DND-41 (cell line): ENCODE results near the gene KRTCAP3.

ENCODE experiments used
- ATAC-seq: fragments of 200-7000 bp; cut with Tn5 transposase; 3 replicates; pipeline ENCODE4 v1.9.1; 2021; ENCODE audit warnings: low read depth; ENCODE audit not compliant: insufficient read depth
- DNase-seq: peaks from one replicate; pipeline ENCODE4 v3.0.0-alpha.2; 2020
- H2AFZ ChIP-seq: 2 replicates; pipeline ENCODE4 v1.6.0; 2012; ENCODE audit warnings: low read depth, low read length
- H3K27ac ChIP-seq: 2 replicates; pipeline ENCODE4 v1.5.1; 2012; ENCODE audit warnings: low read length, inconsistent platforms
- H3K27me3 ChIP-seq: fragments of 200-600 bp; sonication (generic); 2 replicates; pipeline ENCODE4 v1.6.0; 2012; ENCODE audit warnings: low read length, mild to moderate bottlenecking, inconsistent platforms; ENCODE audit not compliant: insufficient read depth, poor library complexity
- H3K36me3 ChIP-seq: 2 replicates; pipeline ENCODE4 v1.5.1; 2012; ENCODE audit warnings: low read length, inconsistent platforms; ENCODE audit not compliant: insufficient read depth
- H3K4me1 ChIP-seq: 2 replicates; pipeline ENCODE4 v1.5.1; 2012; ENCODE audit warnings: mild to moderate bottlenecking, low read length; ENCODE audit not compliant: insufficient read depth
- H3K4me2 ChIP-seq: 2 replicates; pipeline ENCODE4 v1.6.0; 2012; ENCODE audit warnings: mild to moderate bottlenecking, moderate library complexity, low read length, inconsistent platforms; ENCODE audit not compliant: insufficient read depth
- H3K4me3 ChIP-seq, 2 experiments: fragments of 200-600 bp in 1 of 2; shearing (Covaris generic) in 1 of 2; 2 replicates each; pipeline ENCODE4 v1.5.1; 2012 to 2016; ENCODE audit warnings: inconsistent platforms in 2 of 2, low read length in 2 of 2, mild to moderate bottlenecking in 2 of 2, low read depth in 1 of 2, moderate library complexity in 1 of 2
- H3K79me2 ChIP-seq: 2 replicates; pipeline ENCODE4 v1.6.0; 2012; ENCODE audit warnings: low read length, inconsistent platforms; ENCODE audit not compliant: insufficient read depth
- H3K9ac ChIP-seq: 2 replicates; pipeline ENCODE4 v1.6.0; 2012; ENCODE audit warnings: low read depth, mild to moderate bottlenecking, inconsistent platforms, low read length, moderate library complexity
- H3K9me3 ChIP-seq: 2 replicates; pipeline ENCODE4 v1.5.1; 2012; ENCODE audit warnings: low read length, moderate library complexity, mild to moderate bottlenecking, inconsistent platforms; ENCODE audit not compliant: insufficient read depth, severe bottlenecking
- H4K20me1 ChIP-seq: 2 replicates; pipeline ENCODE4 v1.6.0; 2012; ENCODE audit warnings: low read length; ENCODE audit not compliant: insufficient read depth
- EZH2 ChIP-seq: IDR thresholded peaks from 3 replicates; pipeline ENCODE4 v1.6.1; 2012; ENCODE audit warnings: borderline replicate concordance, low read depth, mild to moderate bottlenecking, moderate library complexity, low read length, inconsistent platforms; ENCODE audit not compliant: severe bottlenecking
- TF ChIP-seq, protein P1 (sequence below): IDR thresholded peaks from 2 replicates; pipeline ENCODE4 v1.5.1; 2012; ENCODE audit warnings: borderline replicate concordance, low read length, moderate library complexity, mild to moderate bottlenecking; ENCODE audit not compliant: poor library complexity, severe bottlenecking; ENCODE audit errors: extremely low read depth

Gene KRTCAP3

DNA sequence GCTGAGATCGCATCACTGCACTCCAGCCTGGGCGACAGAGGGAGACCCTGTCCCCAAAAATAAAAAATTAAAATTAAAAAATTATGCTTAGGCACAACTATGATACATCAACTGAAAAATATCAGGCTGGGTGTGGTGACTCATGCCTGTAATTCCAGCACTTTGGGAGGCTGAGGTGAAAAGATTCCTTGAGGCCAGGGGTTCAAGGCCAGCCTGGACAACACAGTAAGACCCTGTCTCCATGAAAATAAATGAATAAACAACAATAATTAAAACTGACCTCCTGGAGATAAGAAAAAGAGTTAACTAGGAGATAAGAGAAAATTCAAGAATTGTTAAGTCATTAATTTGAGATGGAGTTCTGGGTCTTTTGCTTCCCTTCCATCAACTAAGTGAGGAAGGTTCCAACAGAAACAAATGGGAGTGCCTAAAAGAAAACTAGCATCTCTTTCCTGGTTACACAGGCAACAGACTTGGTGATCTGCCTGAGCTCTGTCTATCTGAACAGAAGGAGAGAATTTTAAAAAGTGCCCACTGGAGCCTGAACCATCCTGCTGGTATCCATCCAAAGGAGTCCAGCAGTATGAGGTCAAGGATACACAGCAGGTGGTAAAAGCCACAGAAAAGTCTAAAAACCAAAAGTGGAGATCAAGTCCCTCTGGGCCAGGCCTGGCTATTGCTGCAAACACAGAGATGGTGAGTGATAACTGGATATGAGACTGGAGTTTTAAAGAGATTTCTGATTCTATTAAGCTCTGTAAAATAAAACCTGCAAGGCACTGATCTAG lies 41.6 kb upstream of the KRTCAP3 start:
- TF ChIP-seq EZH2 = no peak
- TF ChIP-seq, protein P1, sequence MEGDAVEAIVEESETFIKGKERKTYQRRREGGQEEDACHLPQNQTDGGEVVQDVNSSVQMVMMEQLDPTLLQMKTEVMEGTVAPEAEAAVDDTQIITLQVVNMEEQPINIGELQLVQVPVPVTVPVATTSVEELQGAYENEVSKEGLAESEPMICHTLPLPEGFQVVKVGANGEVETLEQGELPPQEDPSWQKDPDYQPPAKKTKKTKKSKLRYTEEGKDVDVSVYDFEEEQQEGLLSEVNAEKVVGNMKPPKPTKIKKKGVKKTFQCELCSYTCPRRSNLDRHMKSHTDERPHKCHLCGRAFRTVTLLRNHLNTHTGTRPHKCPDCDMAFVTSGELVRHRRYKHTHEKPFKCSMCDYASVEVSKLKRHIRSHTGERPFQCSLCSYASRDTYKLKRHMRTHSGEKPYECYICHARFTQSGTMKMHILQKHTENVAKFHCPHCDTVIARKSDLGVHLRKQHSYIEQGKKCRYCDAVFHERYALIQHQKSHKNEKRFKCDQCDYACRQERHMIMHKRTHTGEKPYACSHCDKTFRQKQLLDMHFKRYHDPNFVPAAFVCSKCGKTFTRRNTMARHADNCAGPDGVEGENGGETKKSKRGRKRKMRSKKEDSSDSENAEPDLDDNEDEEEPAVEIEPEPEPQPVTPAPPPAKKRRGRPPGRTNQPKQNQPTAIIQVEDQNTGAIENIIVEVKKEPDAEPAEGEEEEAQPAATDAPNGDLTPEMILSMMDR = no peak
- Histone ChIP-seq H3K36me3 (peaks cover 21% of the 10 kb centered on the region), H3K79me2 (peaks cover 100% of the 10 kb centered on the region), H3K27ac (no peak overlapping the region), H2AFZ (no peak overlapping the region), H3K9me3 (no peaks in the 10 kb centered on the region), H4K20me1 (peaks cover 78% of the 10 kb centered on the region), H3K4me3 (no peak overlapping the region), H3K27me3 (no peaks in the 10 kb centered on the region), H3K9ac (no peak overlapping the region), H3K4me1 (0 out of 2 replicates have a peak, but pooled peaks cover 4% of the 10 kb centered on the region), H3K4me2 (no peak overlapping the region)
- ATAC-seq = no peak
- no peak for DNase-seq

DNA sequence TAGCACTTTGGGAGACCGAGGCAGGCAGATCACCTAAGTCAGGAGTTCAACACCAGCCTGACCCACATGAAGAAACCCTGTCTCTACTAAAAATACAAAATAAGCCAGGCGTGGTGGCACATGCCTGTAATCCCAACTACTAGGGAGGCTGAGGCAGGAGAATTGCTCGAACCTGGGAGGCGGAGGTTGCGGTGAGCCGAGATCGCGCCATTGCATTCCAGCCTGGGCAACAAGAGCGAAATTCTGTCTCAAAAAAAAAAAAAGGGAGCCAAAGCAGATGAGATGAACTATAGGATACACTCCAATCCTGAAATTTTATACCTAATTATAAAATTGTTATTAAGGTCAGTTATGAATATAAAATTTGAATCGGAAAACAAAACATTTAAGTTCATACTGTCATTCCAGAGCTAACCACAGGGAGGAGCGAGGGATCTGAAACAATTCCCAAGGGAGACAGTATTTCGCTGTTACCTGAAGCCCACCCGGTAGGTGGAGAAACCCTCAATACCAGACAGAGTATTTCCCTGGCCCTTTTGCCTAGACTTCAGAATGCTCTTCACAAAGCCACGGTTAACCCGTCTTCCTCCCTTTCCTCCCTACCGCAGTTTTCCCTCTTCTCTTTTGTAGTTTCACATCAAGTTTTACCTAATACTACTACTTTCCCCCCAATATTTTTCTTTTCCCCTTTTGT lies 34.2 kb upstream of the KRTCAP3 start:
- Histone ChIP-seq H3K79me2 (peaks cover 65% of the 10 kb centered on the region), H3K4me2 (peak overlapping the region; percentile 88), H4K20me1 (peaks cover 39% of the 10 kb centered on the region), H3K36me3 (peaks cover 34% of the 10 kb centered on the region), H3K4me3 (peak overlapping the region; percentile 96 to 97; a peak in 3 of 4 replicates), H3K27me3 (no peaks in the 10 kb centered on the region), H3K9me3 (no peaks in the 10 kb centered on the region), H2AFZ (no peak overlapping the region), H3K4me1 (peaks cover 41% of the 10 kb centered on the region), H3K9ac (peak overlapping the region; percentile 97), H3K27ac (peak overlapping the region; percentile 84)
- TF ChIP-seq, protein P1 = peak; percentile 56
- TF ChIP-seq EZH2 = no peak
- DNase-seq = peak; percentile 25
- no peak for ATAC-seq

DNA sequence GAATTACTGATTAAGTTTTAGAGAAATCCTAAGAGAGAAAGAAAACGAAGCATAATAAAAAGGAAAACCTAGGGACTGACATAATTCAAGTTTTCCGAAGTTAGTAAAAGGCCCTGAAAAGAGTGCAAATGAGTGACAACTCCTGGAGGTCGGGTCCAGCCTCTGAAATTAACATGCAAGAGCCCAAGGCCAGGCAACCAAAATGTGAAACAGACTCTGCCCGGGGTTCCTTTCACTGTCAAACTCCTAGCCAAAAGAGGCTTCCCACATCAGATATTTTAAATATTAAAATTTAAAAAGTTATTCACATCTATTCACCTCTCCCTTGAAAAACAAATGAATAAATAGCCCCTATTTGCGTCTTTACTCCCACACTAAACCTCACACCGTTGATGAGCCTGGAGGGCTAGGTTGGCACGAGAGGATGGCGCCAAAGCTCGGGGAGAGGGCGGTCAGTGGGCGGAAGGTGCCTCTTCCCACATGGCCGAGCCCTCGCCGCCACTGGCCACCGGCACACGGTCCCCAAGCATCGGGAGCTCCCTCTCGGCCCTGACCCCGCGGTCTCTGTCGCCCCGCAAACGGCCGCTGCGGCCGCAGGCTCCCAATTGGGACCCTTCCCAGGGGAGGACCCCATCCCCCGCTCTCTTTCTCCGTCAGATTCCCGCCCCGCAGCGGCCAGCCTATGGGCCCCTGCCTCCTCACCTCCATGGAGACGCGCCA lies 33.4 kb upstream of the KRTCAP3 start:
- no peak for DNase-seq
- H3K27ac ChIP-seq = peak overlapping the region; percentile 84
- TF ChIP-seq, protein P1 = no peak
- no peak for TF ChIP-seq EZH2

More for the DNA sequence above, 33.4 kb upstream of the KRTCAP3 start:
- peaks cover 41% of the 10 kb centered on the region for H3K4me1 ChIP-seq
- H3K9ac ChIP-seq = peak overlapping the region; percentile 97
- H3K9me3 ChIP-seq = no peaks in the 10 kb centered on the region
- H2AFZ ChIP-seq = peak overlapping the region; percentile 94
- H3K4me3 ChIP-seq = peak overlapping the region; percentile 96 to 97
- H3K27me3 ChIP-seq = no peaks in the 10 kb centered on the region
- peaks cover 57% of the 10 kb centered on the region for H3K79me2 ChIP-seq
- H3K36me3 ChIP-seq = peaks cover 30% of the 10 kb centered on the region
- H4K20me1 ChIP-seq = peaks cover 33% of the 10 kb centered on the region
- ATAC-seq = peak; percentile 18
- H3K4me2 ChIP-seq = peak overlapping the region; percentile 88
